CD4-positive, alpha-beta T cell treated with Interleukin-12 subunit alpha and Interleukin-12 subunit beta, for 1 hour (primary cell): ENCODE data around the gene MDGA2.
"Not testable (repeated sequence)": the region's sequence is repeated elsewhere in the genome, so short reads cannot be mapped to it uniquely, and the experiment has no call there.

Experiments used
- DNase-seq: peaks from one replicate; pipeline ENCODE4 v3.0.0-alpha.2; 2020

Gene MDGA2

DNA sequence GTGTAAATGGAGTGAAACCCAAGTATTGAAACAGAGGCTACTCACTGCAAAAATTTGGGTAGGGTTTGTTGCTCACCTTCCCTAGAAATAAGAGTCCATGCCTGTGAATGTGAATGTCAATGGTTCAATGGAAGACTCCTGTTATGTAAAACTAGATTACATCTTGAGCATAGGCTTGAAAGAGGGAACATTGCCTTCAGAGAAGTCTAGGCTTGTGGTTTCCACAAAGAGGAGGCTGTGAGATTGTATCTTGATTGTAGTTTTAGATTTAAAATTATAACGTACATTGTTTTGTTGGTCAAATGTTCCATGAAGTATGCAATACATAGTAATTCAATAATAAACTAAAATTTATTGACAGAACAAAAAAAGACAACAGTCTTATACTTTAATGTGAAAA is 610.1 kb downstream of the MDGA2 start:
- no peak for DNase-seq

DNA sequence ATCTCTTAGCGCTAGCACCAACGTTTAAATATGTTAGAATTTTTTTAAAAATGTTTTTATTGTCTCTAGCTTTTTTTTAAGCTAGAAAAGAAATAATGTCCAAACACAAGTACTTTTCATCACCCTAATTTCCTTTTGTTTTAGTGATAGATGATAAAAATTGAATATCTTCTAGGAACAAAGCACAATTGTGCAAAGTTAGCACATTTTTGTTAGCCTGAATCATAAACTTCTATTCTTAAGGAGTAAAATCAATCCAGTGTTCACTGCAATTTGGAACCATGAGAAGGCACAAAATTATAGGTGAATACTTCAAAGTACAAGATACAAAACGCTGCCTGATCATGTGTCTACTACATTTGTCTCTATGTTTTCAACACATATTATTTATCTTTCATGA is 615.4 kb downstream of the MDGA2 start:
- DNase-seq: no peak

DNA sequence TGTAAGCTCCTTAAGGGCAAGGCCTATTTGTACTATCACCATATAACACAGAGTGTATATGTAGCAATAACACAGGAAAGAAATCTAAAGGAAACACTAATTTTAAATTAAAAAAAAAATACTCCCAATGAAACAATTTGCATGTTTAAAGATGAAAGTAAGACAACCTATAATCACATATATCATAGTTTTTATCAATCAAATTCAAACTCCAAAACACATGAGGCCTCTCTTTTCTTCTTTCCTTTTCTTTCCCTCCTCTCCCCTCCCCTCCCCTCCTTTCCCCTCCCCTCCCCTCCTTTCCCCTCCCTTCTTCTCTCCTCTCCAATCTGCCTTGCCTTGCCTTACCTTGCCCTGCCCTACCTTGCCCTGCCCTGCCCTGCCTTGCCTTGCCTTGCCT is 618.0 kb downstream of the MDGA2 start:
- DNase-seq: no peak

DNA sequence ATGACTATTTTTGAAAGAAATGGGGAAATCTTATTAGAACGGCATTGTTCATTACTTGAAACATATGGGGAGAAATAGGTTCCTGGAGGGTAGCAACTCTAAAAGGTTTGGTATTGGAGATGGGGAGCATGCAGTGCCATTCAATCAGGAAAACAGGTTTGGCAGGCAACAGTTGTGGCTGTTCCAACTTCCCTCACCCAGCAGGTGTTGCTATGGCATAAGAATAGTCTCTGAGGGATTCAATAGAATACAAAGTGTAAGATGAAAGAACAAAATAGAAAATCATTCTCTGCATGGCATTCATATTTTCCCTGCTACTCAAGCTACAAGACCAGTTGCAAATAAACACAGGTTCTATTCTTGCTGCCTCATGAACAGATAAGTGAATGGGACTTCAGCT is 630.6 kb downstream of the MDGA2 start:
- DNase-seq: no peak

DNA sequence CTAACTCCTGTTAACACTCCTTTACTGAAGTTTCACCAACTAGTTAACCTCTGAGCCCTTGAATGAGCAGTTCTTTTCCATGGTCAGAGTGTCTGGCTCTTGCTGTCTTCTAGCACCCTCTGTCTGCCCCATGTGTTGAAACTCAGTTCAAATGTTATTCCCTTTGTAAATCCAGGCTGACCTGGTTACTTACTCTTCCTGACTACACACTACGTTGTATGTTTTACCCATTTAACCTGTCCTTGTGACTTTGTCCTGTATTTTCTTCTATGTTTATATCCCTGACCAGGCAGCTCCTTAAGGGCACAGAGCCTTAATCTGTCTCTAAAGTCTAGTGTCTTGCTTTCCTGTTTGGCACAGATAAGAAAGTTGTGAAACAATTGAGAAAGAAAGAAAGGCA is 634.9 kb downstream of the MDGA2 start:
- no peak for DNase-seq

DNA sequence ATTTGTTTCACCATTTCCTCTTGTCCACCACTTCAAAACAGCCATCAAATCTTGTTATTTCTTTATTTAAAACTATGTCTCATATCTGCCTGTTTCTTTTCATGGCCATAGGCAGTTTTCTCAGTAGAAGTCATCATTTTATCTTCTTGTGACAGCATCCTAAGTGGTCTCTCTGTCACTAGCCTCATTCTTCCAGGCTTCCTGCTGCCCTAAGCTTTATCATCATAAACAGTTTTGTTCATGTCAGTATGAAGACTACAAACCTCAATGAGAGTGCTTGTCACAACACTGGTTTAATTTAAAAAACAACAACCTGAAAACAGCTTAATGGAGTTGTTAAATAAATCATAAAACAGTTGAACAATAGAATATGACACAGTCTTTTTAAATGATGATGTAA is 636.1 kb downstream of the MDGA2 start:
- no peak for DNase-seq

DNA sequence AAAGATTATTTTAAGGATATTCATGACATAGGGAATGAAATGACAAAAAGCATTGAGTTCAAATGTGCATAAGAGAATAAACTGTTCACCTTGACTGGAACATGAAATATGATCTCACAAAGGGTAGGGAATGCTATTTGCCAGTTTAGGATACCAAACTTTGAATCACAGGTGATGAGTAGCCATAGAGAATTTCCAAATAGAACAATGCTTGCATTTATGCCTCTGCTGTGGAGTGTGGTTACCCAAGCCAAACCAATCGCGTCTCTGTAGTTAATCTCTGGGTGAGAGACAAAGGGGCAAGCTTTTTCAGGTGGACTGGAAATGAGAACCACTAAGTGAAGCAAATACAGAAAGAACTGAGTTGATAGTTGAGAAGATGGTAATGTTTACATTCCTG is 652.7 kb downstream of the MDGA2 start:
- no peak for DNase-seq

DNA sequence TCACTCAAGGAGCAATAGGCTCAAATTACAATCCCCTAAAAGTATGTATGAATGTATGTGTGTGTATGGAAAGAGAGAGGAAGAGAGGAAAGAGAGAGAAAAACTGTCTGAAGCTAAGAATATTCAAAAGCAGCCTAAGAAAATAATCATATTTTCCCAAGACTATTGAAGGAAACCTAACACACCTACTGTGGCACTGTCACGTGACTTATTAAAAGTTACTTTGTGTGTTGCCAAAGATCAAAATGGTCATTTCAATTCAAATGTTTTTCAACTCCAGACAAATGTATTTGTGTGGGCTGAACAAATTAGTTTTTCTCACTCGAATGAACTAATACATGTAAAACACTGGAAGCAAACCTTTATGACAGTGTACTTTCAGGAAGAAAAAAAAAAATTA is 654.9 kb downstream of the MDGA2 start:
- no peak for DNase-seq

DNA sequence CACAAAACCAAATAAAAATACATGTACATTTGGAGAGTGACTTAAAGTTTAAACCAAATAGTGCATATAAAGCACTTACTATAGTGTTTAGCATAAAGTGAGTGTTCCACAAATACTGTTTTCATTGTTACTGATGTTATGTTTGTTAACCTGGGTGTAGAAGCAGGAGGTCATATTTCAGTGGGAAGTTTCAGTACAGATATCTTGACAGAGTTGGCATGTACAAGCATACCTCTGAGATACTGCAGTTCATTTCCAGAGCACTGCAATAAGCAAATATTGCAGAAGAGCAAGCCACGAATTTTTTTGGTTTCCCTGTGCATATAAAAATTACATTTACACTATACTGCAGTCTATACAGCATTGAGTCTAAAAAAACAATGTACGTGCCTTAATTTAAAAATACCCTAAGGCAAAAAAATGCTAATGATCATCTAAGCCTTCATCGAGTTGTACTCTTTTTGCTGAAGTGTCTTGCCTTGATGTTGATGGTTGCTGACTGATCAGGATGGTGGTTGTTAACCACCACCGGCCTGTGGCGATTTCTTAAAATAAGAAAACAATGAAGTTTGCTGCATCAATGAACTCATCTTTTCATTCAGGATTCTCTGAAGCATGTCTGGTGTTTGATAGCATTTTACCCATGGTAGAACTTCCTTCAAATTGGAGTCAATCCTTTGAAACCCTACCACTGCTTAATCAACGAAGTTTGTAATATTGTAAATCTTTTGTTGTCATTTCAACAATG is 662.7 kb downstream of the MDGA2 start:
- DNase-seq: no peak

DNA sequence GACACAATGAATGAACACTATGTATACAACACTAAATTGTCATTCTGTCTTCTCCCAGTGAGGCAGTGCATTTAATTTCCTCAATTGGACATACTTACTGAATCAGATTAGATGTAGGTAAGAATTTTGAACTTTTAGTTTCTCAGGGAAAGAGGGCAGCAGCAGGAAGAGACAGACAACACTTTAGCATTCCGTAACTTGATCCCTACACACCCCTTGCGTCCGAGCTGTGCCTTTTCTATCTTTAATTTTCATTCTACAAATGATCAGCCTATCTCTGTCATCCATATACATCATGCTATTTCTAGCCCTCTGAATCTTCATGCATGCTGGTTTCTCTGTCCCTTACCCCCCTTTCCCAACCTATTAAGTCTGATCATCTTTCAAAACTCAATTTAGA is 665.8 kb downstream of the MDGA2 start:
- DNase-seq: no peak

DNA sequence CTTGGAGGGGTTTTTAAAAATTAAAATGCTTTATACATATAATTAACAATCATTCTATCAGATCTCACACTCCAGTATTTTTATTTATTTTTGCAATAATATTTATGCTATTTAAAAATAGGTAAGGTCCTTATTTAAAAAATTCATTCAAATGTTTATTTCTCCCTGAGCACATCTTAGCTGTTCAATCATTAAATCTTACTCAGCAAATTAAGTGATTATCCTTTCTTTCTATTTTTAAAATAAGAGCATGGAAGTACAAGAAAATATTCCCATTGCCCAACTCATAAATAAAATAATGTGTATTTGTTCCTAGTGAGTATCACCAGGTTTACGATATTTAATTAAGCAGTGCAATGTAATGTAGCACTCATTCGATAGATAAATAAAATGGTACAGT is 666.7 kb downstream of the MDGA2 start:
- no peak for DNase-seq

DNA sequence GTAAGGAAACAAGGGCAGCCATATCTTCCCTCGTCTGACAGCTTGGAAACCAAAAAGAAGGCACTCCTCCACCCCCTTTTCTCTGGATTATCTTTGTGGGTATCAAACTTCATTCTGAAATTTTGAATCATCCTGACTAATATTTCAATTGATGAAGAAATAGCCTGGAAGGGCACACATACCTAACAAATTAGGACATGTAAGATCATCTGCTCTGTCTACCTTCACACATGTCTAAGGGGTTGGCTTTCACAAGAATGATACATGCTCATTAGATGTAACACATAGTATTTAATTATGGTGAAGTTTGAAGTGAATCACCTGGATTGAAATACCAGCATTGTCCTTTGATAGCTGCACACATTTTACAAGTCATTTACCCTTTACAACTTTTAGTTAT is 675.7 kb downstream of the MDGA2 start:
- no peak for DNase-seq

DNA sequence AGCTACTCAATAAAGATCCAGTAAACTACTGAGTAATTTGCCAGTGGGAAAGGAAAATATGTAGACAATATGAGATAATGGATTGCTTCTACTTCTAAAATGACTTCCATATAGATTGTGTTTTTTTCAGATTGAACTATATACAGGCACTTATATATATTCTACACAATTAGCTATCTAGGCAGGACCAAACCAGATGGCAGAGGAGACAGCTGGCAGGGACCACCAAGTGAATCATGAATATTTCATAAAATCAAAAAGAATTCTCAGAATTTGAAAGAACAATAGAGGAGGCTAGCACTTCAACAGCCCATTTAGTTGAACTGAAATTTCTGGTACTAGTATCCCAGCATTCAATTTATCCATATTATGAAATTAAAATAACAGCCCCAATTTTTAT is 685.8 kb downstream of the MDGA2 start:
- no peak for DNase-seq

DNA sequence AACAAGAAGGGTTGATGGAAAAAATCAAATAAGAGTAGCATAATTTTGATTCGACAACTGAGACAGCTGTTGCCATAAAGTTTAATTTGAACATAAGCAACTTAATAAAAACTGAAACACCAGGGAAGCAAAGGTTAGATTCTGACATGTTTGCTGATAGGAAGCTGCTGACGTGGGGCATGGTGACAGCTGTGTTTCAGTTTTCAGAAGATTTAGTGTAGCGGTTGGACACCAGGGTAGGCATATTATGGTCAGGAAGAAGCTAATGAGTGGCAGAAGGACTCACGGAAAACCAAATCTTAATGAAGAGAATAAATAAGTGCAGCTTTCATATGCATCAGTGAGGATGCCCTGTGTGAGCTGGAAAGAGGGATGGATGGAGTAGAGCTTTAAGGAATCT is 687.1 kb downstream of the MDGA2 start:
- no peak for DNase-seq

DNA sequence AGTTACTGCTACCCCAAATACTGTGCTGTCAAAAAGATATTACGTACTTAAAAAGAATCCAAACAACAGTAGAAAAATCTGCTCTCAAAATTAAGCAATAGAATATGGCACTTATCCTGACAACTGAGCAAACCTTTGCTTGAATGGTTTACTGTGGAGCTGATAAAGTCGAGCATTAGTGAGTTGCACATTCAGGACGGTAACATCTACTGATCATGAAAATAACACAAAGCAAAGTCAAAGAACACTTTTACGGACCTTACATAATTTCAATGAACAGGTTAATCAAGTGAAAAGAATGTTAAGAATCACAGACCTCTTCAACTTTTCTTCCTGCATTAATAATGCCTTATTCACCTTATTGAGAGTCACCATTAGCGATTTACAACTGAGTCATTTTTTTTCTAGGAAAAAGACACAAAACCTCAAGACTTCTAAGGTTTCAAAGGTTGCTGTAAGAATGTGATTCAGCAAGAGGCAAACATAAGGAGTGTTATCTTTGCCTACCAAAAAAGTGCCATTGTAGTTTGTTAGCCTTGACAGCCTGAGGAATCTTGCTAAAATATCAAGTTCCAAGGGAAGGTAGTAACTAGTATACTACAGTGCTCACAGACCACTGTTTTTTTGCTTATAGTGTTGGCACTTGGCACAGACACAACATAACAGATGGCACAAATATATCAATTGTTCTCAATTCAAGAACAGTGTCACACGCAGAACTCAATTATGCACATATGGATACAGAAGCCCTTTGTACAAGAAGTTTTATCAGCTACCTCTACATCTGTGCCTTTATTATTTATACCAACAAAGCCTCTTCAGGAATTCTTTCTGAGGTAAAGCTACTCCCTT is 689.6 kb downstream of the MDGA2 start:
- DNase-seq: no peak

DNA sequence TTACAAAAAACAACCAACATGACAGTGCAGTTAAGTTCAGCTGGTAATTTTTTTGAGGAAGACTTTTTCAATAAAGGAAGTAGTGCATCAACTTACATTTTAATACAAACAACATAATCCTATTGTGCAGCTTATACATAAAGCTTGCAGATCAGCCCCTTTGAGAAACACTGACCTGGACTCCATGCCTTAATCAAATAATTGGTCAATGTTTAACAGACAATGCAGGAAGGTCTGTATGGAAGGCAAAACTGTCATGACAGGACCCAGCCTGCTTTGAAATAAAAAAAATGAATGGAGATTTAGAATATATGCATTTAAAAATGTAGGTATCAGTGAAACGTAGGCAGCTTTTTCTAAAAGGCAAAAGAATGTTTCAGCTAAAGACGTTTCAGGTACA is 702.1 kb downstream of the MDGA2 start:
- DNase-seq: no peak

DNA sequence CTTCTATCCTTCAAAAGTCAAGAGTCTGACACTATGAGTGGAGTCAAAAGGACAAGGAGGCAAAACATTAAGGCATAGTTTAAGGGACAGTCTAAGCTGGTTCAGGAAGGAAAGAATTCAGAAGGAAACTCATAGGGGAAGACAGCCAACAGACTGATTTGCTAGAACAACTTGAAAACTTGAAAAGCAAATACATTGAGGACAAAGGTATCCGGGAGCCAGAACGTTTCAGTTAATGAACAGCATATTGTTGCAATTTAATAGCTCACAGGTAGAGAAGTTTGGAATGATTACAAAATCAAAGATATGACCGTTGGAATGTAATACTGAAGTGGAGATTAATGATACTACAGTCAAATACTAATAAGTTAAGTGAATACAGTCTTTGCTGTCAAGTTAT is 711.0 kb downstream of the MDGA2 start:
- DNase-seq: no peak

DNA sequence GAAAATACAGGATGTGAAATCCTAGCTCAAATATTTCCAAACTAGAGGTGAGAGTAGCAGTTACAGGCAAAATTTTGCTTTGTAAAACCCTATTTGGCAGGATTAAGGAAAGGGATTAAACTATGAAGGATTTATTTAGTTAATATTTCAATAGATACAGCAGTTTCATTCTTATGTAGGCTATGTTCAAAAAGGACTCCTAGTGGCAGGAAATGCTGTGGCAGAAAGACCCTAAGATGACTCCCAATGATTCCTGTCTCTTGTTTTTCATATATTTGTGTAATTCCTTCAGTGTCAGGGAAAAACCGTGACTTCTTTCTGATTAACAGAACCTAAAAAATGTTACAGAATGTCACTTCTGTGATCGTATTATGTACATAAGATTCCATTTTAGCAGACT is 724.3 kb downstream of the MDGA2 start:
- DNase-seq: no peak

DNA sequence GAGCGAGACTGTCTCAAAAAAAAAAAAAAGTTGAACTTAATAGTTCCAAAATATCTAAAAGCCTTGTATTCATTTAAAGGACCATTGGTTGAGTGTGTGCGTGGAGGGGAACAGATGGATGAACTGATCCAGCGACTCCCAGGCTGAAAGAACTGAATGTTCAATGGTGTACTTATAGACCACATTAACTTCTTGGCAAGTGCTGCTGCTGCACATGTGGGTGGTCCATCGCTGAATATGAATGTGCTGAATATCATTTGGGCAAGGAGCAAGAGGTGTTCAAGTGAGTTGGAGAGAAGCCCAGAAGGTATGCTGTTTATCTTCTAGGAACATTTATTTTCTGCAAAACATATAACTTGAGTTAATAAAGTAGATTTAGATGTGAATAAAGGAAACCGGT is 734.8 kb downstream of the MDGA2 start:
- no peak for DNase-seq

DNA sequence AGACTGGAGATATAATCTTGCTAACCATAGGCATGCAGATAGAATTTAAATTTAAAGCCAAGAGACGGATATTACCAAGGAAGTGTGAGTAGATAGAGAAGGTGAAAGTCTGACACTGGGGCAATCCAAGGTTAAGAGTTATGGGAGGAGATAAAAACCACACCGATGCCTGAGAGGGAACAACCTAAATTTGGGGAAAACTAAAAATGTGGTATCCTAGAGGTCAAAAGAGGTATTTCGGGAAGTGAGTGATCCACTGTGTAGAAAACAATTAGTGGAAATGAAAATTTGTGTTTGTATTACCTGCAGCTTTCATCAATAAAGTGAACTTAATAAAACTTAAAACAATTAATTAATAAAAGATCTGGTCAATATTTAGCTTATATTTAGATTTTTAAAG is 754.9 kb downstream of the MDGA2 start:
- no peak for DNase-seq

DNA sequence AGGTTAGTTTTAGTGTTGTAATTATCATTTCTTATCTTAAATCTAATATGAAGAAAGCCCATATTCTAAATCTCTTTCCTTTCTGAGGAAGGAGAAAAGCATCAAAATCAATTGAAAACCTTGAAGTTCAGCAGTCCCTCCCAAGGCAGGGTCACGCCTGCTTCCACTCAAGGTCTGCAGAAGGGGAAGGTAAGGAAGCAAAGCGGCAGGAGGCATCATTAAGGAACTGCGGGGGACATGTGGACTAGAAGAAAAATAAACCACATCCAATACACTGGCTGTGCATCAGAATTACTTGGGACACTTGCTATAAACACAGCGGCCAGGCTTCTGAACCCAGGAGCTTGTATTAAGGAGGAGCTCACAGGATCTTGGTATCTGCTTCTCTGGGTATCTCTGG is 759.9 kb downstream of the MDGA2 start:
- DNase-seq: not testable (repeated sequence)

DNA sequence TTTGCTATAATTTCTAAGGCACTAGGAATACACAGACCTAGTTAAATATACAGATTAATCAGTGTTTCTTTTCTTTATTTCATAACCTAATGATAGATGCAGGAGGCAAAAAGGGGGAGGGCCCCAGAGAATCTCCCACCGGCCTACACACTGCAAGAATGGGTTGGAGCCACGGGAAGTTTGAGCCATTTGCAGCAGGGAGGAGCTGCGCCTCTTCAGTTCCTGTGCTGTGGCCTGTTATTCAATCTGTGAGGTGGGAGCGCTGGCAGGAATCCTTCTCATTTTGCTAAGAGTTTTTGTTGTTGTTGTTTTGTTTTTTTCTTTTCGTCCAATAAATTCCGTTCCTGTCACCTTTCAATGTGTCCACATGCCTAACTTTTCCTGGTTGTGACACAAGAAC is 772.6 kb downstream of the MDGA2 start:
- DNase-seq: no peak

DNA sequence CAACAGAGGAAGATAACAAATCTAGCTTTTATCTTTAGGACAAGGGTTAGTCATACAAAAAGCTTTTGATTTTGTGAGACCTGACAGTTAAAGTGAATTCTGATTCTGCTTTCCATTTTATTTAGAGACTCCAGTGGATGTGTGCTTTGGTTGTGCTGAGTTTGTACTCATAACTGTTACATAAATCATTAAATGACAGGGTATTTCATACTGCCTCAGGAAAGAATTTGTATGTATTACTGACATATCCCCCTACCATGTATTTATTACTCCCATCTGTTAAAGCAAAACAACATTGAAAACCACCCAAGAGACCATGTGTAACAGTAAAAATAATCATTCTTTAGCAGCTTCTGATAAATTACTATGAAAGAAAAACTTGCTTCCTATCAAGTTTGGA is 780.9 kb downstream of the MDGA2 start:
- DNase-seq: no peak

DNA sequence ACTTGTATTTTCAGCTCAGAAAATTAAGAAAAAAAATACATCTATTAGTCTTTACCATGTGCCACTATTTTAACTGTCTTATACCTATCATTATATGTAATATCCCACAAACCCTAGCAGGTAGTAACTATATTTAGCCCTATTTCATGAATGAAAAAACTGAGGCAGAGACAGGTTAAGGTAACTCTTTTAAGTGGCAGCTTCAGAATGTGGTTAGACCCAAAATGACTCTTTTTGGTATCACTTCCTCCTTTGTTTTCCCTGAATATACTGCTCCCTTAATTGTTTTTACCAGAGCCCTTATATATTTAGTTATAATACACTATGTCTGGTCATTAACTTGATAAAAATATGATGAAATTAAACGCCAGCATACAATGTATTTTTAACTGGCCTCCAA is 788.3 kb downstream of the MDGA2 start:
- DNase-seq: no peak

DNA sequence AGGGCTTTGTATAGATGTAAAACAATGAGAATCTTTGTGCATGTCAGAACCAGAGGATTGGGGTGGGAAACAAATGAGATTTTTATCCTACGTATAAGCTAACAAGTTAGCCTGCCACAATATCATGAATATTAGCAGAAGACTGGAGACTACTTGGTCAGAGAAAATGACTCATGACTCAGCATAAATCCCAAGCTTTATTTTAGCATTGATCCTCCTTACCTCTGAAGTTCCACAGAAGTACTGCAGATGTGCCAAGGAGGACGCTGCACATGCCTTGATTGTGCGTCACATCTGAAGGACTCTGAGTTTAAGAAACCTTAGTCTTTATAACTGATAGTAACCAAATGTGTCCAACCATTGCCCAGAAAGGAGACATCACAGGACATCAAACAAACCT is 789.8 kb downstream of the MDGA2 start:
- DNase-seq: no peak
